Measurements from ENCODE around the gene TOX2.

Gene TOX2

DNA sequence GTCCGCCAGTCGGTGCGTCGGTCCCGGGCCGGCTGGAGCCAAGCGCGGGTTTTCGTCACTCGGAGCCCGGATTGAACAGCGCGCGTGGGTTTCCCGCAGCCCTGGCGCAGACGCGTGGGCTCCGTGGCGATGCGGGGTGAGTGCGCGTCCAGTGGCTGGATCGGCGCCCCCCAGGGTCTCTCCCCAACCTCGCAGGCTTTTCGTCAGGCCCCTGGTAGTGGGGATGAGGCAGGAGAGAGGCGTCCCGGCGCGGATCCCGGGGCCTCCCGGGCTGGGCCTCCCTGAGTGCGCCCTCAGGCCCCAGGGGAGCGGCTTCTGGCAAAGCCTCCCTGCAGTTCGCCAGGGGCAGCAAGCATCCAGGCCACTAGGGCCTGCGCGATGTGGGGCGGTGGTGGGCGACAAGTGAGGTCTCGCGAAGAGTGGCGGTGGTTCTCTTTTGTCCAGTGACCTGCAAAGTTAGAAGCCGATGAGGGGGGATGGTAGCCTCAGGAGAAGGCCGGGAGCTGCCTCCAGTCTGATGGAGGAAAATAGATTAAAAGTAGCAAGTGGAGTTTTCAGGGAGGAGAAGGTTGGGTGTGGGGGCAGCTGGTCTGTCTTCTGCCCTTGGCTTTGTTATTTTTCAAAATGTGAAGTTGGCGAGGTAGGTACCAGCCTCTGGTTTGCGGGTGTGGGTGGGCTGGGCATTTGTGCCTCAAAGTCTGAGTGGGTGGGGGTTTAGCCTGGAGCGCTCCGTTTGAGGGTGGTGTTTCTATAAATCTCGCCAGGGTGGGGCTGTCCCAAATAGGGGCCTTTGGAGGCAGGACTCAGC, 1.6 kb downstream of the TOX2 start (continued):
- TF ChIP-seq, protein P1, sequence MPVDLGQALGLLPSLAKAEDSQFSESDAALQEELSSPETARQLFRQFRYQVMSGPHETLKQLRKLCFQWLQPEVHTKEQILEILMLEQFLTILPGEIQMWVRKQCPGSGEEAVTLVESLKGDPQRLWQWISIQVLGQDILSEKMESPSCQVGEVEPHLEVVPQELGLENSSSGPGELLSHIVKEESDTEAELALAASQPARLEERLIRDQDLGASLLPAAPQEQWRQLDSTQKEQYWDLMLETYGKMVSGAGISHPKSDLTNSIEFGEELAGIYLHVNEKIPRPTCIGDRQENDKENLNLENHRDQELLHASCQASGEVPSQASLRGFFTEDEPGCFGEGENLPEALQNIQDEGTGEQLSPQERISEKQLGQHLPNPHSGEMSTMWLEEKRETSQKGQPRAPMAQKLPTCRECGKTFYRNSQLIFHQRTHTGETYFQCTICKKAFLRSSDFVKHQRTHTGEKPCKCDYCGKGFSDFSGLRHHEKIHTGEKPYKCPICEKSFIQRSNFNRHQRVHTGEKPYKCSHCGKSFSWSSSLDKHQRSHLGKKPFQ (tag by site-specific recombination; IDR thresholded peaks at IDR 0.05) = no peak
- TF ChIP-seq, protein P2, sequence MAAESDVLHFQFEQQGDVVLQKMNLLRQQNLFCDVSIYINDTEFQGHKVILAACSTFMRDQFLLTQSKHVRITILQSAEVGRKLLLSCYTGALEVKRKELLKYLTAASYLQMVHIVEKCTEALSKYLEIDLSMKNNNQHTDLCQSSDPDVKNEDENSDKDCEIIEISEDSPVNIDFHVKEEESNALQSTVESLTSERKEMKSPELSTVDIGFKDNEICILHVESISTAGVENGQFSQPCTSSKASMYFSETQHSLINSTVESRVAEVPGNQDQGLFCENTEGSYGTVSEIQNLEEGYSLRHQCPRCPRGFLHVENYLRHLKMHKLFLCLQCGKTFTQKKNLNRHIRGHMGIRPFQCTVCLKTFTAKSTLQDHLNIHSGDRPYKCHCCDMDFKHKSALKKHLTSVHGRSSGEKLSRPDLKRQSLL (tag by site-specific recombination; IDR thresholded peaks at IDR 0.05) = no peak
- TF ChIP-seq ZNF561 (tag by site-specific recombination; IDR thresholded peaks at IDR 0.05; ENCODE audit: borderline replicate concordance) (no peak), ZNF660 (tag by site-specific recombination; IDR thresholded peaks at IDR 0.05) (no peak), ZNF302 (tag by site-specific recombination; IDR thresholded peaks at IDR 0.05; ENCODE audit: low read depth) (no peak), ZNF19 (tag by site-specific recombination; IDR thresholded peaks at IDR 0.05; ENCODE audit: low read depth) (no peak), ZNF426 (tag by site-specific recombination; IDR thresholded peaks at IDR 0.05) (no peak), ZBTB20 (tag by site-specific recombination; IDR thresholded peaks at IDR 0.05) (no peak), ZNF175 (tag by site-specific recombination; IDR thresholded peaks at IDR 0.05) (no peak), ZNF645 (tag by site-specific recombination; IDR thresholded peaks at IDR 0.05) (no peak), ZFHX2 (tag by site-specific recombination; conservative IDR thresholded peaks at IDR 0.05) (peak; percentile 50), ZFP69B (tag by site-specific recombination; IDR thresholded peaks at IDR 0.05) (no peak), GLIS2 (tag by site-specific recombination; IDR thresholded peaks at IDR 0.05) (0 out of 2 replicates have a peak, but pooled peaks have one; percentile 14), ZBTB1 (tag by site-specific recombination; IDR thresholded peaks at IDR 0.05) (no peak), ZNF350 (tag by site-specific recombination; IDR thresholded peaks at IDR 0.05) (no peak), ZBTB26 (tag by site-specific recombination; optimal IDR thresholded peaks at IDR 0.05) (no peak), SP3 (tag by site-specific recombination; IDR thresholded peaks at IDR 0.05) (no peak)
- TF ChIP-seq, protein P3, sequence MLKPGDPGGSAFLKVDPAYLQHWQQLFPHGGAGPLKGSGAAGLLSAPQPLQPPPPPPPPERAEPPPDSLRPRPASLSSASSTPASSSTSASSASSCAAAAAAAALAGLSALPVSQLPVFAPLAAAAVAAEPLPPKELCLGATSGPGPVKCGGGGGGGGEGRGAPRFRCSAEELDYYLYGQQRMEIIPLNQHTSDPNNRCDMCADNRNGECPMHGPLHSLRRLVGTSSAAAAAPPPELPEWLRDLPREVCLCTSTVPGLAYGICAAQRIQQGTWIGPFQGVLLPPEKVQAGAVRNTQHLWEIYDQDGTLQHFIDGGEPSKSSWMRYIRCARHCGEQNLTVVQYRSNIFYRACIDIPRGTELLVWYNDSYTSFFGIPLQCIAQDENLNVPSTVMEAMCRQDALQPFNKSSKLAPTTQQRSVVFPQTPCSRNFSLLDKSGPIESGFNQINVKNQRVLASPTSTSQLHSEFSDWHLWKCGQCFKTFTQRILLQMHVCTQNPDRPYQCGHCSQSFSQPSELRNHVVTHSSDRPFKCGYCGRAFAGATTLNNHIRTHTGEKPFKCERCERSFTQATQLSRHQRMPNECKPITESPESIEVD (tag by site-specific recombination; IDR thresholded peaks at IDR 0.05) = no peak
- TF ChIP-seq, protein P4, sequence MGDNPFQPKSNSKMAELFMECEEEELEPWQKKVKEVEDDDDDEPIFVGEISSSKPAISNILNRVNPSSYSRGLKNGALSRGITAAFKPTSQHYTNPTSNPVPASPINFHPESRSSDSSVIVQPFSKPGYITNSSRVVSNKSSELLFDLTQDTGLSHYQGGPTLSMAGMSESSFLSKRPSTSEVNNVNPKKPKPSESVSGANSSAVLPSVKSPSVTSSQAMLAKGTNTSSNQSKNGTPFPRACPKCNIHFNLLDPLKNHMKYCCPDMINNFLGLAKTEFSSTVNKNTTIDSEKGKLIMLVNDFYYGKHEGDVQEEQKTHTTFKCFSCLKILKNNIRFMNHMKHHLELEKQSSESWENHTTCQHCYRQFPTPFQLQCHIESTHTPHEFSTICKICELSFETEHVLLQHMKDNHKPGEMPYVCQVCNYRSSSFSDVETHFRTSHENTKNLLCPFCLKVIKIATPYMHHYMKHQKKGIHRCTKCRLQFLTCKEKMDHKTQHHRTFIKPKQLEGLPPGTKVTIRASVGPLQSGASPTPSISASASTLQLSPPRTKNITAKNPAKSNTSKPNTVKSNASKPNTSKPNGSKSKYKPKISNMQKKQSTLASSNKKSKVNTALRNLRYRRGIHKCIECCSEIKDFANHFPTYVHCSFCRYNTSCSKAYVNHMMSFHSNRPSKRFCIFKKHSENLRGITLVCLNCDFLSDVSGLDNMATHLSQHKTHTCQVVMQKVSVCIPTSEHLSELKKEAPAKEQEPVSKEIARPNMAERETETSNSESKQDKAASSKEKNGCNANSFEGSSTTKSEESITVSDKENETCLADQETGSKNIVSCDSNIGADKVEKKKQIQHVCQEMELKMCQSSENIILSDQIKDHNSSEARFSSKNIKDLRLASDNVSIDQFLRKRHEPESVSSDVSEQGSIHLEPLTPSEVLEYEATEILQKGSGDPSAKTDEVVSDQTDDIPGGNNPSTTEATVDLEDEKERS (tag by site-specific recombination; IDR thresholded peaks at IDR 0.05) = no peak

All from HEK293 (cell line).